ENCODE measurements around the gene AP2A1.

Gene AP2A1

DNA sequence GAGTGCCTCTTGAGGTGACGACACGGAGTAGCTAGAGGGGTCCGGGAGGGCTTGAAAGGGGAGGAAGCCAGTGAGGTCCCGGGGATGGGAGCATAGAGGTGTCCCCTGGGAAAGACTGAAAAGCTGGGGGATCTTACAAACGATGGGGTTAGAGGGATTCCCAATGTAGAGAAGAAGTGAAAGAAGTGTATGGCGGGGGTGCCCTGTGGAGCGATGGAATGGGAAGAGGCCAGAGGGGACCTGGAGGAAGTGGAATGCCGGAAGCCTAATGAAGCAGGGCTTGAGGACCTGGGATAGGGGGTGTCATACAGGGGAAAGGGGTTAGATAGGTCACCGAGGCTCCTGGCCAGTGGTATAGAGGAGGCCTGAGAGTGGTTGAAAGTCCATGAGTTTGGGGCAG lies 580 bp downstream of the AP2A1 start:
- peak overlapping the region; percentile 60 for H3K27ac ChIP-seq
- no peak for TF ChIP-seq ZFX (IDR thresholded peaks at IDR 0.05; ENCODE audit: borderline replicate concordance)
- TF ChIP-seq, protein P1, sequence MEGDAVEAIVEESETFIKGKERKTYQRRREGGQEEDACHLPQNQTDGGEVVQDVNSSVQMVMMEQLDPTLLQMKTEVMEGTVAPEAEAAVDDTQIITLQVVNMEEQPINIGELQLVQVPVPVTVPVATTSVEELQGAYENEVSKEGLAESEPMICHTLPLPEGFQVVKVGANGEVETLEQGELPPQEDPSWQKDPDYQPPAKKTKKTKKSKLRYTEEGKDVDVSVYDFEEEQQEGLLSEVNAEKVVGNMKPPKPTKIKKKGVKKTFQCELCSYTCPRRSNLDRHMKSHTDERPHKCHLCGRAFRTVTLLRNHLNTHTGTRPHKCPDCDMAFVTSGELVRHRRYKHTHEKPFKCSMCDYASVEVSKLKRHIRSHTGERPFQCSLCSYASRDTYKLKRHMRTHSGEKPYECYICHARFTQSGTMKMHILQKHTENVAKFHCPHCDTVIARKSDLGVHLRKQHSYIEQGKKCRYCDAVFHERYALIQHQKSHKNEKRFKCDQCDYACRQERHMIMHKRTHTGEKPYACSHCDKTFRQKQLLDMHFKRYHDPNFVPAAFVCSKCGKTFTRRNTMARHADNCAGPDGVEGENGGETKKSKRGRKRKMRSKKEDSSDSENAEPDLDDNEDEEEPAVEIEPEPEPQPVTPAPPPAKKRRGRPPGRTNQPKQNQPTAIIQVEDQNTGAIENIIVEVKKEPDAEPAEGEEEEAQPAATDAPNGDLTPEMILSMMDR (IDR thresholded peaks at IDR 0.05) = no peak

DNA sequence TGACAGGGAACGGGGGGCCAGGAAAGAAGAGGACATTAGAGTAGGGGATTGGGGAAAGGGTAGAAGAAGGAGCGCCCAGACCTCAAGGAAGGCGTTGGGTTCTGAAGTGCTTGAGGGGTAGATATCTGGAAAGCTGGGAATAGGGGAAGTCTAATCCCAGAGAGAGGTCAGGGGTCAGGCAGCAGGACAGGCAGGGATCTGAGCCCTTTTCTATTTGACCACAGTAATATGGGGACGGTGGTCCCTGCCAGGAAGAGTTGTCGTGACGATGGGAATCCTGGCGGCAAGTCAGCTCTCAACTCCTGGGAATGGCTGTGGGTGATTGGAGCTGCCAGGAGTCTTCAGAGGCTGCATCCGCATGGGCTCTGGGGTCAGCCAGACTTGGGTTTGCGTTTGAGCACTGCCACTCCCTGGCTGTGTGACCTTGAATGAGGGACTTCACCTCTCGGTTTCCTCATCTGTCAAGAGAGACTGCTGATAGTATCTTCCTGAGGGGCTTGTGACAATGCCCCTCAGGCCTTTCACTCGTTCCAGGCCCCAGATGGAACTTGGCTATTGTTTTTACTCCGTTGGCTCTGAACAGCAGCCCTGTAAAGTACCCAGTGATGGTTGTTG lies 1.3 kb downstream of the AP2A1 start:
- no peak overlapping the region; the same call in 1 of the 2 replicates for H3K27ac ChIP-seq
- TF ChIP-seq, protein P1 (IDR thresholded peaks at IDR 0.05) = no peak
- TF ChIP-seq ZFX (IDR thresholded peaks at IDR 0.05; ENCODE audit: borderline replicate concordance) = no peak

DNA sequence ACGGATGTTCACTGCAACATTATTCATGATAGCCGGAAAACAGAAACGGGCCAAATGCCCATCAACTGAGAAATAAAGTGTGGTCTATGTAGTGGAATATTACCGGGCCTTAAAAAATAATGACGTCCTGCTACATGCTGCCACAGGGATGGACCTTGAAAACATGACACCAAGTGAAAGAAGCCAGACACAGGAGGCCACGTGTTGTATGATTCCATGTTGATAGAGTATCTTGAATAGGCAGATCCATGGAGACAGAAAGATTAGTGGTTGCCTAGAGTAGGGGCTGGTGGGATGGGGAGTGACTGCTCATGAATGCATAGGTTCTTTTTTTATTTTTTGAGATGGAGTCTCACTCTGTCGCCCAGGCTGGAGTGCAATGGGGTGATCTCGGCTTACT lies 3.7 kb downstream of the AP2A1 start:
- H3K27ac ChIP-seq = no peak overlapping the region
- TF ChIP-seq ZFX (IDR thresholded peaks at IDR 0.05; ENCODE audit: borderline replicate concordance) = no peak
- TF ChIP-seq, protein P1 (IDR thresholded peaks at IDR 0.05) = no peak

DNA sequence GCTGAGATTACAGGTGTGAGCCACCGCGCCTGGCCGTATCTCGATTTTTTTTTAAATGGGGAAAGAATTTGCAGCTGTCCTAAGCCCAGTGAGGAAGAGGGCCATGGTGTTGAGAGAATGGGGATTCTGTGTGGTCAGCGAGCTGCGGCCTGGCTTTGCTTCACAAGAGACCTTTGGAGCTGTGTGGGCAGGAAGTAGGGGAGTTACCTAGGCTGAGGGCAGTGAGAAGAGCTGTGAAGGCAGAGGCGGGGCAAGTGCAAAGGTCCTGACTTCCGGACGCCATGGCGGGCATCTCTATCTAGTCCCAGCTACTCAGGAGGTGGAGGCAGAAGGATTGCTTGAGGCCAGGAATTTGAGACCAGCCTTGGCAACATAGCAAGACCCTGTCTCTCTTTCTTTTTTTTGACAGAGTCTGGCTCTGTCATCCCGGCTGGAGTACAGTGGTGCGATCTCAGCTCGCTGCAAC lies 4.9 kb downstream of the AP2A1 start:
- no peak overlapping the region for H3K27ac ChIP-seq
- TF ChIP-seq ZFX (IDR thresholded peaks at IDR 0.05; ENCODE audit: borderline replicate concordance) = no peak
- TF ChIP-seq, protein P1 (IDR thresholded peaks at IDR 0.05) = no peak

DNA sequence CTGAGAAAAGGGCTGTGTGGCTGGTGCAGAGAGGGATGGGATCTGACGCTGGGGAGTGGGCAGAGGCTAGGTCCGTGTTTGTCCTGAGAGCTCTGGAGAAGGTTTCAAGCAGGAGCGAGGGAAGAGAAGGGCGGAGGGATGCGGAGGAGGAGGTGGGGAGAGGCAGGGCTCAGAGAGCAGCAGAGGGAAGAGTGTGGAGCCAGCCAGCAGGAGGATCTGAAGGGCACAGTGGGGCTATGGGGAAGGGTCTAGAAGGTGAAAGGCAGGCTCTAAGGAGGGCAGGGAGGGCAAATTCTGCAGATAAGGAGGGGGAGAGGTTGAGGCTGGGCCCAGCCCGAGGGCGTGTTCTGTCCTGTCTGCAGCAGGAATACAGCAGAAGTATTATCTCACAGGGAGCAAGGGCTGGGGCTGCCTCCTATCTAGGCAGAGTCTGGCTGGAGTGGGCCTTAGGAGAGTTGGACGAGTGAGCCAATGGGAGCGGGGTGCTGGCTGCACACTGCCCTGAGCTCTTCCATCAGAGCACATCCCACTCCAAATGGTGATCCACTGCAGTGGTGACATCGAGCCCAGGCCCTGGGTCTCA lies 6.1 kb downstream of the AP2A1 start:
- no peak for TF ChIP-seq ZFX (IDR thresholded peaks at IDR 0.05; ENCODE audit: borderline replicate concordance)
- H3K27ac ChIP-seq = no peak overlapping the region

DNA sequence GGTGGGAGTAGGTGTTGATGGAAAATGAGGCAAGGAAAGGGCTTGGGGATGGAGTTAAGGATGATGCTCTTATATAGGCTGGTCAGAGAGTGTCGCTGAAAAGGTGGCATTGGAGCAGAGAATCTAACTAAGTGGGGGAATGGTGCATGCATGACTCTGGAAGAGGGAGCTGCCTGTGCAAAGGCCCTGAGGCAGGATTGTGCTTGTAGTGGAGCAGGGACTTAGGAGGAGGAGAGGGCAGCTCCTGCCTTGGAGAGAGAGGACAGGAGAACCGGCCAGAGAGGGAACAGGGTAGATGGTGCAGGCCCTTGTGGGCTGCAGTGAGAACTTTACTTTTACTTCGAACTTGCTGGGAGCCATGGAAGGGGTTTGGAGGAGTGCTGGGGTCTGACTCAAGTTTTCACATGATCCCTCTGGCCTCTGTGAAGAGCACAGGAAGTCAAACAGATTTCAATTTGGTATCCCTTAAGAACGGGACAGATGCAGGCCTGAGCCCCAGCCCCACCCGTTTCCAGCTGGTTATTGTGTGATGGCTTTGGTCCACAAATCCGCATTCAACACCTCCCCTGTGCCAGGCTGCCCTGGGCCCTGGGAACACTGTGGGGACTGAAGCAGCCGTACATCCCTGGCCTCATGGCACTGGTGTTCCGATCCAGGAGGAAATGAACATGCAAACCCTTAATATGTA lies 7.0 kb downstream of the AP2A1 start:
- H3K27ac ChIP-seq = no peak overlapping the region
- TF ChIP-seq, protein P1 (IDR thresholded peaks at IDR 0.05) = no peak
- no peak for TF ChIP-seq ZFX (IDR thresholded peaks at IDR 0.05; ENCODE audit: borderline replicate concordance)

DNA sequence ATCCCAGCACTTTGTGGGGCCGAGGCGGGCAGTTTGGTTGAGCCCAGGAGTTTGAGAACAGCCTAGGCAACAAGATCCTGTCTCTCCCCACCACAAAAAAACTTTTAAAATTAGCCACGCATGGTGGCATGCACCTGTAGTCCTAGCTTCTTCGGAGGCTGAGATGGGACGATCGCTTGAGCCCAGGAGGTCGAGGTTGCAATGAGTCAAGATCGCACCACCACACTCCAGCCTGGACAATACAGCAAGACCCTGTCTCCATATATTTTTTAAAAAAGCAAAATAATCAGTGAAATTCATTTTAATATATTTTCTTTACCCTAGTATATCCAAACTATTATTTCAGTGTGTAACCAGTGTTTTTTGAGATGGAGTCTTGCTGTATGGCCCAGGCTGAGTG lies 8.2 kb downstream of the AP2A1 start:
- TF ChIP-seq, protein P1 (IDR thresholded peaks at IDR 0.05) = no peak
- no peak for TF ChIP-seq ZFX (IDR thresholded peaks at IDR 0.05; ENCODE audit: borderline replicate concordance)
- H3K27ac ChIP-seq = no peak overlapping the region
